Activated naive CD4-positive, alpha-beta T cell treated with anti-CD3 and anti-CD28 coated beads, Interleukin-2, amount 10 ng/mL, durations not matched to agents 7 days and 5 days (primary cell): ENCODE results near the gene CD2AP.
A peak's percentile ranks its signal among the peaks of the same experiment; 100 is the strongest.

ENCODE experiments used
- CTCF ChIA-PET: fragments of 350-600 bp; sonication (Branson Sonifier 250); formaldehyde crosslinking; loops from one replicate; lab custom pipeline; 2021; ENCODE audit warnings: antibody characterized with exemption; lab: Charles Lee
- DNase-seq: peaks from one replicate; pipeline ENCODE4 v3.0.0-alpha.2; 2020
- H3K27ac Mint-ChIP-seq: one replicate; pipeline ENCODE4 v1.8.0; 2021; ENCODE audit warnings: mild to moderate bottlenecking, moderate library complexity, mixed read lengths
- H3K27me3 Mint-ChIP-seq: one replicate; pipeline ENCODE4 v1.8.0; 2021; ENCODE audit warnings: mild to moderate bottlenecking, mixed read lengths
- H3K36me3 Mint-ChIP-seq: one replicate; pipeline ENCODE4 v1.8.0; 2021; ENCODE audit warnings: mixed read lengths
- H3K4me1 Mint-ChIP-seq: one replicate; pipeline ENCODE4 v1.8.0; 2021; ENCODE audit warnings: mixed read lengths
- H3K4me3 Mint-ChIP-seq: one replicate; pipeline ENCODE4 v1.8.0; 2021; ENCODE audit warnings: mild to moderate bottlenecking, moderate library complexity, mixed read lengths
- H3K9me3 Mint-ChIP-seq: one replicate; pipeline ENCODE4 v1.8.0; 2021; ENCODE audit warnings: mixed read lengths

The CD2AP gene

GRCh38 chr6:47581591-47581990 is 104.0 kb downstream of the CD2AP start:
- Mint-ChIP-seq H3K36me3 (peaks cover 40% of the 10 kb centered on the region), H3K4me1 (no peaks in the 10 kb centered on the region), H3K27me3 (no peaks in the 10 kb centered on the region), H3K4me3 (no peak overlapping the region), H3K27ac (no peak overlapping the region), H3K9me3 (no peaks in the 10 kb centered on the region)
- no peak for DNase-seq
- CTCF ChIA-PET, result no interaction called here

- Mint-ChIP-seq H3K27ac (no peak overlapping the region), H3K36me3 (peaks cover 51% of the 10 kb centered on the region), H3K9me3 (no peaks in the 10 kb centered on the region), H3K27me3 (no peaks in the 10 kb centered on the region), H3K4me3 (no peak overlapping the region), H3K4me1 (no peaks in the 10 kb centered on the region)
- DNase-seq, result no peak
- CTCF ChIA-PET, result no interaction called here
Measured at GRCh38 chr6:47587493-47587892, 109.9 kb downstream of the CD2AP start.

- no peak for DNase-seq
- Mint-ChIP-seq H3K9me3 (no peaks in the 10 kb centered on the region), H3K4me1 (no peaks in the 10 kb centered on the region), H3K27me3 (no peaks in the 10 kb centered on the region), H3K36me3 (peaks cover 33% of the 10 kb centered on the region), H3K27ac (no peak overlapping the region), H3K4me3 (no peak overlapping the region)
- CTCF ChIA-PET, result no interaction called here
Measured at GRCh38 chr6:47592131-47592840, 114.7 kb downstream of the CD2AP start.

GRCh38 chr6:47593979-47594378 is 116.4 kb downstream of the CD2AP start:
- Mint-ChIP-seq H3K9me3 (no peaks in the 10 kb centered on the region), H3K27me3 (no peaks in the 10 kb centered on the region), H3K27ac (no peak overlapping the region), H3K4me1 (no peaks in the 10 kb centered on the region), H3K36me3 (peaks cover 35% of the 10 kb centered on the region), H3K4me3 (no peak overlapping the region)
- CTCF ChIA-PET, result no interaction called here
- DNase-seq, result no peak

- Mint-ChIP-seq H3K4me1 (no peaks in the 10 kb centered on the region), H3K4me3 (no peak overlapping the region), H3K27ac (no peak overlapping the region), H3K9me3 (no peaks in the 10 kb centered on the region), H3K27me3 (no peaks in the 10 kb centered on the region), H3K36me3 (peaks cover 30% of the 10 kb centered on the region)
- CTCF ChIA-PET, result no interaction called here
- DNase-seq, result no peak
Measured at GRCh38 chr6:47595785-47596184, 118.2 kb downstream of the CD2AP start.

- H3K36me3 Mint-ChIP-seq, result peaks cover 28% of the 10 kb centered on the region
- no peak for DNase-seq
- no peaks in the 10 kb centered on the region for H3K27me3 Mint-ChIP-seq
- no peak overlapping the region for H3K4me3 Mint-ChIP-seq
- no peaks in the 10 kb centered on the region for H3K9me3 Mint-ChIP-seq
- no peak overlapping the region for H3K27ac Mint-ChIP-seq
- H3K4me1 Mint-ChIP-seq, result no peaks in the 10 kb centered on the region
- CTCF ChIA-PET, result no interaction called here
Measured at GRCh38 chr6:47598367-47598766, 120.8 kb downstream of the CD2AP start.

GRCh38 chr6:47599512-47599911 is 121.9 kb downstream of the CD2AP start:
- Mint-ChIP-seq H3K9me3 (no peaks in the 10 kb centered on the region), H3K27me3 (no peaks in the 10 kb centered on the region), H3K4me1 (peaks cover 5% of the 10 kb centered on the region), H3K4me3 (no peak overlapping the region), H3K36me3 (peaks cover 29% of the 10 kb centered on the region), H3K27ac (no peak overlapping the region)
- no peak for DNase-seq
- CTCF ChIA-PET, result no interaction called here

- Mint-ChIP-seq H3K4me3 (no peak overlapping the region), H3K27me3 (no peaks in the 10 kb centered on the region), H3K27ac (no peak overlapping the region), H3K36me3 (peaks cover 29% of the 10 kb centered on the region), H3K4me1 (peaks cover 8% of the 10 kb centered on the region), H3K9me3 (no peaks in the 10 kb centered on the region)
- no peak for DNase-seq
- CTCF ChIA-PET, result no interaction called here
Measured at GRCh38 chr6:47603227-47603626, 125.6 kb downstream of the CD2AP start.

GRCh38 chr6:47603995-47604394 is 126.4 kb downstream of the CD2AP start:
- CTCF ChIA-PET, result no interaction called here
- DNase-seq, result no peak
- no peaks in the 10 kb centered on the region for H3K9me3 Mint-ChIP-seq

GRCh38 chr6:47621838-47622449 is 144.4 kb downstream of the CD2AP start:
- no peak overlapping the region for H3K4me3 Mint-ChIP-seq
- no peaks in the 10 kb centered on the region for H3K27me3 Mint-ChIP-seq
- CTCF ChIA-PET, result interaction anchor here (1.6 kb wide), 1 partner anchor 9 kb away, joined by 5 read pairs; no protein-coding TSS in a partner anchor
- H3K4me1 Mint-ChIP-seq, result no peaks in the 10 kb centered on the region
- H3K9me3 Mint-ChIP-seq, result no peaks in the 10 kb centered on the region
- DNase-seq, result no peak
- no peak overlapping the region for H3K27ac Mint-ChIP-seq
- H3K36me3 Mint-ChIP-seq, result peaks cover 45% of the 10 kb centered on the region

More at GRCh38 chr6:47603995-47604394, 126.4 kb downstream of the CD2AP start:
- no peaks in the 10 kb centered on the region for H3K27me3 Mint-ChIP-seq
- peaks cover 28% of the 10 kb centered on the region for H3K36me3 Mint-ChIP-seq
- no peak overlapping the region for H3K4me3 Mint-ChIP-seq
- peaks cover 8% of the 10 kb centered on the region for H3K4me1 Mint-ChIP-seq
- no peak overlapping the region for H3K27ac Mint-ChIP-seq

GRCh38 chr6:47626782-47627181 is 149.2 kb downstream of the CD2AP start:
- Mint-ChIP-seq H3K4me3 (no peak overlapping the region), H3K4me1 (peaks cover 14% of the 10 kb centered on the region), H3K9me3 (no peaks in the 10 kb centered on the region), H3K36me3 (peaks cover 12% of the 10 kb centered on the region), H3K27me3 (no peaks in the 10 kb centered on the region), H3K27ac (no peak overlapping the region)
- CTCF ChIA-PET, result no interaction called here
- DNase-seq, result no peak

GRCh38 chr6:47628448-47629272 is 151.1 kb downstream of the CD2AP start:
- Mint-ChIP-seq H3K27me3 (no peaks in the 10 kb centered on the region), H3K9me3 (no peaks in the 10 kb centered on the region)
- CTCF ChIA-PET, result interaction anchor here (0.7 to 3.7 kb wide), 2 partner anchors 152 to 156 kb away, joined by 3 to 73 read pairs; partner anchors contain the start of gene OPN5

GRCh38 chr6:47629954-47630353 is 152.4 kb downstream of the CD2AP start:
- H3K27ac Mint-ChIP-seq, result peak overlapping the region; percentile 17
- peaks cover 1% of the 10 kb centered on the region for H3K27me3 Mint-ChIP-seq
- no peak for DNase-seq
- H3K36me3 Mint-ChIP-seq, result no peaks in the 10 kb centered on the region
- no peaks in the 10 kb centered on the region for H3K9me3 Mint-ChIP-seq
- H3K4me1 Mint-ChIP-seq, result peaks cover 19% of the 10 kb centered on the region
- CTCF ChIA-PET, result interaction anchor here (1.3 to 3.7 kb wide), 5 partner anchors 150 to 222 kb away, joined by 4 to 73 read pairs (median 14); partner anchors contain the start of gene OPN5
- H3K4me3 Mint-ChIP-seq, result no peak overlapping the region

More at GRCh38 chr6:47628448-47629272, 151.1 kb downstream of the CD2AP start:
- Mint-ChIP-seq H3K4me3 (no peak overlapping the region), H3K27ac (no peak overlapping the region), H3K4me1 (peaks cover 19% of the 10 kb centered on the region), H3K36me3 (peaks cover 2% of the 10 kb centered on the region)
- DNase-seq, result no peak

- H3K27me3 Mint-ChIP-seq, result peaks cover 5% of the 10 kb centered on the region
- H3K4me3 Mint-ChIP-seq, result no peak overlapping the region
- H3K27ac Mint-ChIP-seq, result no peak overlapping the region
- no peak for DNase-seq
- H3K36me3 Mint-ChIP-seq, result no peaks in the 10 kb centered on the region
- CTCF ChIA-PET, result interaction anchor here (1.3 to 3.7 kb wide), 12 partner anchors 8 to 223 kb away, joined by 3 to 73 read pairs (median 6); partner anchors contain the start of gene OPN5
- peaks cover 19% of the 10 kb centered on the region for H3K4me1 Mint-ChIP-seq
- H3K9me3 Mint-ChIP-seq, result no peaks in the 10 kb centered on the region
Measured at GRCh38 chr6:47630587-47630986, 153.0 kb downstream of the CD2AP start.
